ENCODE results near the gene PPP1R15A.

GRCh38 chr19:48822514-48822913, 49.7 kb upstream of the PPP1R15A start:
- TF ChIP-seq POLR2AphosphoS5 (IDR thresholded peaks at IDR 0.05) (no peak), CTCF (IDR thresholded peaks at IDR 0.05) (no peak), POLR2A (IDR thresholded peaks at IDR 0.05) (no peak), EP300 (IDR thresholded peaks at IDR 0.05) (no peak)

Measured in gastroesophageal sphincter (tissue), 3 donors.